Activated T-helper 2 cell treated with anti-CD3 and anti-CD28 coated beads, Interferon-gamma antibody, Interleukin-2, Interleukin-4, amounts not matched to agents 10 μg/mL and 5 μg/mL and 100 μg/mL, durations not matched to agents 14 hours and 24 hours and 36 hours (primary cell): ENCODE measurements around the gene MSL2. TPM values are rescaled to one million over a fixed set of nuclear protein-coding genes. Genes with fewer than 3 reads are reported as not detected.
"Not testable (repeated sequence)": the region's sequence is repeated elsewhere in the genome, so short reads cannot be mapped to it uniquely, and the experiment has no call there.

Experiments used
- DNase-seq: peaks from one replicate; pipeline ENCODE4 v3.0.0; 2021; ENCODE audit warnings: low spot score
- H3K27ac Mint-ChIP-seq: one replicate; pipeline ENCODE4 v1.8.0; 2021; ENCODE audit warnings: mixed read lengths
- H3K27me3 Mint-ChIP-seq: one replicate; pipeline ENCODE4 v1.8.0; 2021; ENCODE audit warnings: low read depth, mixed read lengths
- H3K36me3 Mint-ChIP-seq: one replicate; pipeline ENCODE4 v1.8.0; 2021; ENCODE audit warnings: low read depth, mixed read lengths
- H3K4me1 Mint-ChIP-seq: one replicate; pipeline ENCODE4 v1.8.0; 2021; ENCODE audit warnings: low read depth, mixed read lengths
- H3K4me3 Mint-ChIP-seq: one replicate; pipeline ENCODE4 v1.8.0; 2021; ENCODE audit warnings: low read depth, mild to moderate bottlenecking, moderate library complexity, mixed read lengths
- H3K9me3 Mint-ChIP-seq: one replicate; pipeline ENCODE4 v1.8.0; 2021; ENCODE audit warnings: mixed read lengths
- intact Hi-C: fragments of 100-400 bp; cut with micrococcal nuclease; formaldehyde crosslinking; loops from one replicate; pipeline ENCODE4 v1.15.1; 2023
- total RNA-seq: library from RNA; stranded (reverse); gene quantifications from 2 replicates; pipeline ENCODE4 v1.2.3, GENCODE V29; 2022

The MSL2 gene
- total RNA-seq, 1 donor from 2014 or later = 37.0 TPM

- Mint-ChIP-seq H3K4me1 (no peaks in the 10 kb centered on the region), H3K9me3 (no peaks in the 10 kb centered on the region), H3K4me3 (no peak overlapping the region), H3K27me3 (peaks cover 16% of the 10 kb centered on the region), H3K27ac (no peak overlapping the region), H3K36me3 (no peaks in the 10 kb centered on the region)
- intact Hi-C loops = no loop called here
- DNase-seq = no peak
Measured at GRCh38 chr3:136122006-136122405, 74.1 kb downstream of the MSL2 start.

GRCh38 chr3:136120373-136121348, 75.5 kb downstream of the MSL2 start:
- DNase-seq = no peak
- Mint-ChIP-seq H3K27ac (no peak overlapping the region), H3K9me3 (peaks cover under 1% of the 10 kb centered on the region), H3K4me3 (no peak overlapping the region), H3K36me3 (no peaks in the 10 kb centered on the region), H3K27me3 (peaks cover 29% of the 10 kb centered on the region), H3K4me1 (no peaks in the 10 kb centered on the region)
- intact Hi-C loops = no loop called here

- DNase-seq, H3K36me3 Mint-ChIP-seq, H3K27ac Mint-ChIP-seq, H3K4me3 Mint-ChIP-seq, H3K9me3 Mint-ChIP-seq, intact Hi-C loops, H3K4me1 Mint-ChIP-seq: not testable (repeated sequence)
- H3K27me3 Mint-ChIP-seq = peaks cover 32% of the 10 kb centered on the region
Measured at GRCh38 chr3:136119783-136120182, 76.4 kb downstream of the MSL2 start.

- H3K36me3 Mint-ChIP-seq, DNase-seq, H3K4me1 Mint-ChIP-seq, H3K9me3 Mint-ChIP-seq, H3K4me3 Mint-ChIP-seq, intact Hi-C loops, H3K27ac Mint-ChIP-seq: not testable (repeated sequence)
- H3K27me3 Mint-ChIP-seq = peaks cover 32% of the 10 kb centered on the region
Measured at GRCh38 chr3:136119332-136119731, 76.8 kb downstream of the MSL2 start.

- Mint-ChIP-seq H3K27me3 (peaks cover 50% of the 10 kb centered on the region), H3K9me3 (peaks cover 4% of the 10 kb centered on the region), H3K27ac (no peak overlapping the region), H3K36me3 (no peaks in the 10 kb centered on the region), H3K4me1 (peaks cover 7% of the 10 kb centered on the region), H3K4me3 (no peak overlapping the region)
- DNase-seq = no peak
- intact Hi-C loops = no loop called here
Measured at GRCh38 chr3:136114421-136114820, 81.7 kb downstream of the MSL2 start.

- intact Hi-C loops = no loop called here
- peaks cover 11% of the 10 kb centered on the region for H3K4me1 Mint-ChIP-seq
- H3K27ac Mint-ChIP-seq = no peak overlapping the region
- peaks cover 41% of the 10 kb centered on the region for H3K27me3 Mint-ChIP-seq
- H3K36me3 Mint-ChIP-seq = no peaks in the 10 kb centered on the region
- peaks cover 2% of the 10 kb centered on the region for H3K9me3 Mint-ChIP-seq
- DNase-seq = no peak
- no peak overlapping the region for H3K4me3 Mint-ChIP-seq
Measured at GRCh38 chr3:136110481-136110880, 85.7 kb downstream of the MSL2 start.

- no peak for DNase-seq
- intact Hi-C loops = no loop called here
- Mint-ChIP-seq H3K27me3 (peaks cover 43% of the 10 kb centered on the region), H3K4me1 (peaks cover 15% of the 10 kb centered on the region), H3K4me3 (no peak overlapping the region), H3K27ac (no peak overlapping the region), H3K36me3 (no peaks in the 10 kb centered on the region), H3K9me3 (no peaks in the 10 kb centered on the region)
Measured at GRCh38 chr3:136109499-136109898, 86.6 kb downstream of the MSL2 start.

- peaks cover 30% of the 10 kb centered on the region for H3K27me3 Mint-ChIP-seq
Measured at GRCh38 chr3:136106101-136106500, 90.0 kb downstream of the MSL2 start.

GRCh38 chr3:136105044-136105443, 91.1 kb downstream of the MSL2 start:
- DNase-seq = no peak
- Mint-ChIP-seq H3K36me3 (no peaks in the 10 kb centered on the region), H3K9me3 (no peaks in the 10 kb centered on the region), H3K27ac (no peak overlapping the region), H3K4me1 (peaks cover 14% of the 10 kb centered on the region), H3K4me3 (no peak overlapping the region), H3K27me3 (peaks cover 24% of the 10 kb centered on the region)
- intact Hi-C loops = no loop called here

More at GRCh38 chr3:136106101-136106500, 90.0 kb downstream of the MSL2 start:
- Mint-ChIP-seq H3K9me3 (no peaks in the 10 kb centered on the region), H3K4me1 (peaks cover 15% of the 10 kb centered on the region), H3K4me3 (no peak overlapping the region), H3K27ac (no peak overlapping the region), H3K36me3 (no peaks in the 10 kb centered on the region)
- DNase-seq = no peak
- intact Hi-C loops = no loop called here

Other genes starting within 250 kb of the MSL2 start
- gene PPP2R3A, start 230.6 kb downstream of the MSL2 start, total RNA-seq = 0.09 and 0.11 TPM in 2 replicates
- gene PCCB, start 54.0 kb upstream of the MSL2 start, total RNA-seq = 44.5 and 47.5 TPM in 2 replicates